ENCODE results near the gene ASPSCR1. TPM values are rescaled to one million over a fixed set of nuclear protein-coding genes. Genes with fewer than 3 reads are reported as not detected.

ASPSCR1 gene
- total RNA-seq, 4 donors from 2014 or later: 10.1 to 21.0 (median 17.1) TPM

DNA sequence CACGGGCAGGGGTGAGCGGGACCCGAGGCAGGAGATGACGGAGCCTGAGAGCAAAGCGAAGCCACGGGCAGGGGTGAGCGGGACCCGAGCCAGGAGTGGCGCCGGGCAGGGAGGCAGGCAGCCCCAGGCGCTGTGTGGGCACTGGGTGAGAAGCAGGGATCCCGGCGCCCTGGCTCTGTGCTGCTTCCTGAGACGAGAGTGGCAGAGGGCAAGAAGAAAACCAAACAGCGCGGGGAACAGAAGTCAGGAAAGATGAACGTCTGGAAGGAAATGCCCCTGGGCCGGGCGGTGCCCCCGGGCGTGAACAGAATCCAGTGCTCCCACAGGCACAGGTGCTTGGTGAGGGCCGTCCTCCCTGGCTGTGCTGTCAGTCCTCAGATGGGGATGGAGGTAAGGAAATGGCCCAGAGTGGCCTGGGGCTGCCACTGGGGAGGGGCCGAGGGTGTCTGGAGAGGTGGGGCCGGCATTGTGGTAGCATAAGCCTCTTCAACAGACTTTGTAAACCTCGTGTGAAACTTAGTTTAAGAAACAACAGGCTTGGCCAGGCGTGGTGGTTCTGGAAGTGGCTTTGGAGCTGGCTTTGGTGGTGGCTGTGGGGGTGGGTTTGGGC is 9.8 kb downstream of the ASPSCR1 start:
- Histone ChIP-seq H3K9me3 (no peaks in the 10 kb centered on the region), H3K36me3 (peaks cover 0 to 64% (median 14%) of the 10 kb centered on the region in 3 donors), H3K27me3 (no peaks in the 10 kb centered on the region), H3K4me3 (no peak overlapping the region), H3K27ac (no peak overlapping the region), H3K4me1 (peaks cover 12 to 44% (median 14%) of the 10 kb centered on the region in 3 donors)
- no peak for DNase-seq
- intact Hi-C loops (cut with DNase I): no loop called here
- WGBS, 2 donors: 64 to 80% methylated on average over 22 to 24 of the region's 26 CpGs
- TF ChIP-seq POLR2A (IDR thresholded peaks at IDR 0.05) (no peak), CTCF (IDR thresholded peaks at IDR 0.05) (no peak)

- intact Hi-C loops (cut with DNase I): no loop called here
- Histone ChIP-seq H3K9me3 (no peaks in the 10 kb centered on the region), H3K4me1 (peaks cover 19 to 51% (median 22%) of the 10 kb centered on the region in 3 donors), H3K4me3 (peak overlapping the region in 1 of 4 donors; percentile 51), H3K27me3 (no peaks in the 10 kb centered on the region), H3K36me3 (peaks cover 0 to 53% (median 2%) of the 10 kb centered on the region in 3 donors), H3K27ac (peak overlapping the region; percentile 56 to 82 (median 69))
- 67 to 90% methylated on average over 7 to 12 of the region's 25 CpGs for WGBS, 2 donors
- no peak for DNase-seq
- TF ChIP-seq POLR2A (IDR thresholded peaks at IDR 0.05) (no peak), CTCF (IDR thresholded peaks at IDR 0.05) (no peak)
These were observed 13.6 kb downstream of the ASPSCR1 start for GRCh38 chr17:81990836-81991683.

- WGBS, 2 donors: 20% methylated on average over 2 of the region's 31 CpGs; no CpG with 5 or more reads in 1 of the 2 donors
- H3K27me3 ChIP-seq: no peaks in the 10 kb centered on the region
- H3K27ac ChIP-seq: peak overlapping the region; percentile 56 to 82 (median 69)
- intact Hi-C loops (cut with DNase I): no loop called here
- H3K9me3 ChIP-seq: no peaks in the 10 kb centered on the region
- peak in 1 of 4 donors; percentile 45 for TF ChIP-seq POLR2A (IDR thresholded peaks at IDR 0.05)
- TF ChIP-seq CTCF (IDR thresholded peaks at IDR 0.05): no peak
- DNase-seq: no peak
- H3K4me1 ChIP-seq: peaks cover 19 to 51% (median 22%) of the 10 kb centered on the region in 3 donors
- H3K36me3 ChIP-seq: peaks cover 0 to 53% (median 0%) of the 10 kb centered on the region in 3 donors
- H3K4me3 ChIP-seq: peak overlapping the region in 3 of 4 donors; percentile 4 to 51 (median 17)
These were observed 14.4 kb downstream of the ASPSCR1 start for GRCh38 chr17:81991684-81992305.

DNA sequence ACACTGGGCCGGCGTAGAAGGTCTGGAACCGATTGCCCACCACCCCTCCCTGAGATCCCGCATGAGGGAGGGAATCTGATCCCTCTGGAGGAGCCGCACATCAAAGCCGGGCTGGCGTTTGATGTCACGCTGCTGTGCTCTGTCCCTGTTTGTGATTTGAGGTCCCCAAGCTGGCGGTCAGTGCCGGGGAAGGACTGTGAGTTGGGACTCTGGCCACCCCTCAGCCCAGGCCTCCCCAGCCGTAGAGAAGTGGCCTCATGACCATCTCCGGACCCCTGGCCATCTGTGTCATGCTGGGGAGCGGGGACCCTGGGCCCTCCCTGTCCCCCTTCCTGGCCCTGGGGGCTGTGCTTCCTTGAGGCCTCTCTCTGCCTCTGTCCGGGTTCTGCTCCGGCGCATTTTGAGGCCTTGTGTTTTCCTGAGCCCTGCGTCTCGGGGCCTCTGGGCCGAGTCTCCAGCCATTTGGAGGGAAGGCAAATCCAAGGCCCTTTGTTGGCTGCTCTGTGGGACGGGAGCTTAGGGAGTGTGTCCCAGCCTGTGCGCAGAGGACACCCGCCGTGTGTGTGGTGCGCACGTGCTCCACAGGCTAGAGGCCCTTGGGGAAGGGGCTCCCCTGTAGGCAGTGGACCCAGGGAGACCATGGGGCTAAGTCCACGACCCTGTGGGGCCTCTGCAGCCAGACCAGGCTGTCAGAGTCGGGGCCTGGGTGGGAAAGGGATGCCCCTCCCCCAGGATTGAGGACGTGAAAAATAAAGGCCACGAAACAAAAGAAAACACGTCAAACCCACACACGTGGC is 15.1 kb downstream of the ASPSCR1 start:
- Histone ChIP-seq H3K27ac (peak overlapping the region; percentile 56 to 82 (median 69)), H3K4me3 (peak overlapping the region in 3 of 4 donors; percentile 4 to 51 (median 17)), H3K9me3 (no peaks in the 10 kb centered on the region), H3K27me3 (no peaks in the 10 kb centered on the region), H3K36me3 (peaks cover 0 to 53% (median 0%) of the 10 kb centered on the region in 3 donors), H3K4me1 (peaks cover 19 to 45% (median 22%) of the 10 kb centered on the region in 3 donors)
- DNase-seq: no peak
- 38 to 53% methylated on average over 9 of the region's 31 CpGs for WGBS, 2 donors
- intact Hi-C loops (cut with DNase I): no loop called here
- TF ChIP-seq CTCF (IDR thresholded peaks at IDR 0.05): no peak
- no peak for TF ChIP-seq POLR2A (IDR thresholded peaks at IDR 0.05)

All from esophagus squamous epithelium (tissue), 5 donors.